IMR-90 (cell line): ENCODE measurements around the gene VPS54. TPM values are rescaled to one million over a fixed set of nuclear protein-coding genes. Genes with fewer than 3 reads are reported as not detected.

Source experiments
- ATAC-seq: fragments of 200-7000 bp; cut with Tn5 transposase; 2 replicates; pipeline ENCODE4 v1.9.1; 2020; ENCODE audit warnings: low read depth, mild to moderate bottlenecking, moderate library complexity
- BruUV-seq: library from RNA; stranded (reverse); fragments of 400-500 nt; replicated peaks from 2 replicates; lab custom pipeline; 2021; lab: Mats Ljungman, UMichigan
- CTCF ChIA-PET: fragments of 300-600 bp; formaldehyde crosslinking; extraction: SDS; loops from one replicate; lab custom pipeline; 2021; ENCODE audit warnings: antibody characterized with exemption; lab: Yijun Ruan, JAX
- POLR2A ChIA-PET: fragments of 300-600 bp; sonication (Branson Sonifier 250); formaldehyde crosslinking; loops from one replicate; lab custom pipeline; 2022; ENCODE audit warnings: antibody characterized with exemption; ENCODE audit not compliant: unreplicated experiment; lab: Charles Lee
- DNase-seq: peaks from one replicate; pipeline ENCODE4 v3.0.0; 2013
- H2AFZ ChIP-seq: replicated peaks from 2 replicates; pipeline ENCODE3; 2013; ENCODE audit warnings: low read length, mild to moderate bottlenecking; ENCODE audit not compliant: poor library complexity
- H2AK5ac ChIP-seq: 2 replicates; pipeline ENCODE4 v1.6.1; 2013; ENCODE audit warnings: low read depth, low read length, inconsistent platforms
- H2AK9ac ChIP-seq: replicated peaks from 2 replicates; pipeline ENCODE3; 2013; ENCODE audit warnings: mild to moderate bottlenecking, low read depth, low read length, moderate library complexity; ENCODE audit not compliant: poor library complexity
- H2BK120ac ChIP-seq: 2 replicates; pipeline ENCODE4 v1.6.1; 2013; ENCODE audit warnings: low read depth, low read length, inconsistent platforms
- H2BK15ac ChIP-seq: 3 replicates; pipeline ENCODE4 v1.6.1; 2013; ENCODE audit warnings: low read depth, low read length, inconsistent platforms
- H2BK20ac ChIP-seq: 2 replicates; pipeline ENCODE4 v1.6.1; 2013; ENCODE audit warnings: low read depth, mild to moderate bottlenecking, inconsistent platforms, low read length, moderate library complexity
- H2BK5ac ChIP-seq: 2 replicates; pipeline ENCODE4 v1.6.1; 2013; ENCODE audit warnings: mild to moderate bottlenecking, low read depth, low read length, inconsistent platforms; ENCODE audit not compliant: poor library complexity, severe bottlenecking
- H3K14ac ChIP-seq: replicated peaks from 2 replicates; pipeline ENCODE4 v1.6.1; 2013; ENCODE audit warnings: low read depth, low read length, inconsistent platforms
- H3K18ac ChIP-seq: 2 replicates; pipeline ENCODE4 v1.6.1; 2013; ENCODE audit warnings: low read depth, low read length, control low read depth
- H3K23ac ChIP-seq: 2 replicates; pipeline ENCODE4 v1.6.1; 2013; ENCODE audit warnings: low read depth, low read length, inconsistent platforms
- H3K27ac ChIP-seq: 2 replicates; pipeline ENCODE4 v1.5.1; 2013; ENCODE audit warnings: mild to moderate bottlenecking, control low read depth, low read length; ENCODE audit not compliant: insufficient read depth
- H3K27me3 ChIP-seq: 2 replicates; pipeline ENCODE4 v1.6.1; 2013; ENCODE audit warnings: low read length; ENCODE audit not compliant: control insufficient read depth, insufficient read depth
- H3K36me3 ChIP-seq: 2 replicates; pipeline ENCODE4 v1.6.1; 2013; ENCODE audit warnings: low read length, mixed read lengths; ENCODE audit not compliant: control insufficient read depth, insufficient read depth
- H3K4ac ChIP-seq: 2 replicates; pipeline ENCODE4 v1.6.1; 2013; ENCODE audit warnings: low read depth, low read length, inconsistent platforms
- H3K4me1 ChIP-seq: 2 replicates; pipeline ENCODE4 v1.6.1; 2013; ENCODE audit warnings: low read length, mixed read lengths; ENCODE audit not compliant: control insufficient read depth, insufficient read depth
- H3K4me2 ChIP-seq: 2 replicates; pipeline ENCODE4 v1.6.1; 2013; ENCODE audit warnings: low read depth, mild to moderate bottlenecking, control low read depth, low read length, moderate library complexity
- H3K4me3 ChIP-seq: 2 replicates; pipeline ENCODE4 v1.5.1; 2013; ENCODE audit warnings: low read depth, mild to moderate bottlenecking, control low read depth, low read length, moderate library complexity; ENCODE audit not compliant: insufficient read depth
- H3K56ac ChIP-seq: 2 replicates; pipeline ENCODE4 v1.6.1; 2013; ENCODE audit warnings: low read length, inconsistent platforms; ENCODE audit not compliant: insufficient read depth; ENCODE audit errors: extremely low read depth
- H3K79me1 ChIP-seq, 2 experiments: 2 replicates each; pipeline ENCODE4 v1.6.1; 2013; ENCODE audit warnings: low read length in 2 of 2, inconsistent platforms in 1 of 2, low read depth in 1 of 2
- H3K9ac ChIP-seq: 2 replicates; pipeline ENCODE4 v1.6.1; 2013; ENCODE audit warnings: low read depth, low read length, control low read depth
- H3K9me1 ChIP-seq: 2 replicates; pipeline ENCODE4 v1.6.1; 2013; ENCODE audit warnings: low read length, inconsistent platforms; ENCODE audit not compliant: insufficient read depth
- H3K9me3 ChIP-seq: 2 replicates; pipeline ENCODE4 v1.6.1; 2013; ENCODE audit warnings: low read length; ENCODE audit not compliant: control insufficient read depth, insufficient read depth
- H4K20me1 ChIP-seq: 2 replicates; pipeline ENCODE4 v1.6.1; 2013; ENCODE audit warnings: low read length, inconsistent platforms; ENCODE audit not compliant: insufficient read depth
- H4K5ac ChIP-seq: 2 replicates; pipeline ENCODE4 v1.6.1; 2013; ENCODE audit warnings: mild to moderate bottlenecking, low read depth, low read length, control low read depth
- H4K8ac ChIP-seq, 2 experiments: 2 replicates each; pipeline ENCODE4 v1.6.1; 2013; ENCODE audit warnings: low read depth in 2 of 2, low read length in 2 of 2, control low read depth in 1 of 2, inconsistent platforms in 1 of 2
- H4K91ac ChIP-seq: 2 replicates; pipeline ENCODE4 v1.6.1; 2013; ENCODE audit warnings: low read depth, low read length, inconsistent platforms; ENCODE audit not compliant: insufficient read depth
- MAFK ChIP-seq: IDR thresholded peaks from 2 replicates; pipeline ENCODE4 v1.6.1; 2012; ENCODE audit warnings: low read depth, low read length, improper control_type of control experiment
- RAD21 ChIP-seq: IDR thresholded peaks from 2 replicates; pipeline ENCODE4 v1.6.1; 2012; ENCODE audit warnings: low read length, improper control_type of control experiment
- RFX5 ChIP-seq: IDR thresholded peaks from 2 replicates; pipeline ENCODE4 v1.8.0; 2012; ENCODE audit warnings: low read depth, mild to moderate bottlenecking, low read length, moderate library complexity
- WGBS, 2 experiments: methylation state at CpG; one replicate each; pipeline versions ENCODE4 v1.1.5 to v1.1.7; 2013; ENCODE audit warnings: missing lambda C conversion rate in 2 of 2; ENCODE audit not compliant: insufficient read length in 1 of 2; ENCODE audit errors: extremely low coverage in 2 of 2; 5-methylcytosine and 5-hydroxymethylcytosine counted together
- dilution Hi-C: fragments of 300-500 bp; cut with HindIII; formaldehyde crosslinking; loops from one replicate; pipeline ENCODE4 v1.14.3; 2018; ENCODE audit warnings: low sequenced_read_pairs; ENCODE audit not compliant: unreplicated experiment
- in situ Hi-C: fragments of 300-500 bp; cut with MboI; formaldehyde crosslinking; loops from 3 replicates; pipeline ENCODE4 v1.14.3; 2019; ENCODE audit warnings: low sequenced_read_pairs, inconsistent platforms, mixed read lengths
- intact Hi-C: fragments of 100-400 bp; cut with micrococcal nuclease; formaldehyde crosslinking; loops from 2 replicates; pipeline ENCODE4 v1.10.0; 2022
- polyA plus RNA-seq, 3 experiments: library from polyadenylated mRNA; depleted of rRNA; stranded (reverse); fragments of >200 nt; gene quantifications; 2 replicates each; pipeline ENCODE4 v1.2.3, GENCODE V29; 2012; ENCODE audit warnings: low replicate concordance in 1 of 3
- total RNA-seq: library from RNA; depleted of rRNA; stranded (reverse); fragments of >200 nt; gene quantifications from 2 replicates; pipeline ENCODE4 v1.2.3, GENCODE V29; 2012
- TF ChIP-seq, protein P1 (sequence below): fragments of 150-350 bp; IDR thresholded peaks from 2 replicates; pipeline ENCODE4 v1.6.1; 2017; ENCODE audit warnings: mild to moderate bottlenecking, antibody characterized with exemption, low read length, low read depth
- TF ChIP-seq, protein P2 (sequence below): fragments of 150-350 bp; IDR thresholded peaks from 2 replicates; pipeline ENCODE4 v1.6.1; 2016; ENCODE audit warnings: low read depth, mild to moderate bottlenecking, low read length, moderate library complexity, borderline replicate concordance

Gene VPS54
- total and polyA plus RNA-seq, 2 of the 4 experiments (the other 2 are of a cell fraction) = 7.1 to 18.1 TPM

DNA sequence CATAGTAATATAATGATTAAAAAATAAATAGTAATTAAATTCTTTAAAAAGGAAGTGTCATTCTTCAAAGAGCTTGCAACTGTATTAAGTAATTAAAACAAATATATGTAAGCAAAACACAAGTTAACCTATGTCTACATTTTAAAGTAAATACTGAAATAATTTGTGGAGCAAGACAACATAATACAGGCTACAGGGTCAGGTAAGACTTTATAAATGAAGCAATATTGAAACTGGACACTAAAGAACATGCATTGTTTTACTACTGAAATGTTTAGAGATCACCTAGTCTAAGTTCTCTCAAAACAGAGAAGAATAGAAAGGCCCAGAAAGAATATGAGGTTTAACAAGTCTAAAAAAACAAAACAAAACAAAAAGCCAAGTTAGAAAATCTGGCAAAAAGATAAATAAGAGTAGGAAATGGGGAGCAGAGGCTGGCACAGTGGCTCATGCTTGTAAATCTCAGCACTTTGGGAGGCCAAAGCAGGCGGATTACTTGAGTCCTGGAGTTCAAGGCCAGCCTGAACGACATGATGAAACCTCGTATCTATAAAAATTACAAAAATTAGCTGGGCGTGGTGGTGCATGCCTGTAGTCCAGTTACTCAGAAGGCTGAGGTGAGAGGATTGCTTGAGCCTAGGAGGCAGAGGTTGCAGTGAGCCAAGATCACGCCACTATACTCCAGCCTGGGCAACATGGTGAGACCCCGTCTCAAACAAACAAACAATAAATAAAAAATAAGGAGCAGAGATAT lies 34.4 kb downstream of the VPS54 start:
- Histone ChIP-seq H3K27me3 (no peaks in the 10 kb centered on the region), H4K91ac (no peak overlapping the region), H2AFZ (no peak overlapping the region), H4K20me1 (peaks cover 6% of the 10 kb centered on the region; the same call in 1 of the 2 replicates), H3K9me3 (no peaks in the 10 kb centered on the region), H2BK20ac (no peak overlapping the region), H3K56ac (no peak overlapping the region), H4K8ac (no peak overlapping the region), H3K14ac (no peak overlapping the region), H2BK15ac (no peak overlapping the region), H3K9me1 (peaks cover 10% of the 10 kb centered on the region), H2BK5ac (no peak overlapping the region), H3K18ac (no peak overlapping the region), H3K4me1 (no peaks in the 10 kb centered on the region), H3K4me3 (no peak overlapping the region), H2BK120ac (no peak overlapping the region), H3K9ac (no peak overlapping the region), H2AK5ac (no peak overlapping the region), H3K79me1 (peaks cover 25 to 41% of the 10 kb centered on the region in 2 experiments), H3K23ac (no peak overlapping the region), H3K27ac (no peak overlapping the region), H3K4ac (no peak overlapping the region), H3K4me2 (no peak overlapping the region), H3K36me3 (no peaks in the 10 kb centered on the region), H2AK9ac (no peak overlapping the region), H4K5ac (no peak overlapping the region)
- ATAC-seq = no peak
- no TSS peak for BruUV-seq
- ChIA-PET POLR2A (no interaction called here), CTCF (no interaction called here)
- dilution Hi-C loops = no loop called here
- in situ Hi-C loops = no loop called here
- no peak for DNase-seq
- intact Hi-C loops = no loop called here
- WGBS, 2 experiments = 86% methylated on average over 1 of the region's 6 CpGs; no CpG with 5 or more reads in 1 of the 2 experiments
- TF ChIP-seq, protein P1, sequence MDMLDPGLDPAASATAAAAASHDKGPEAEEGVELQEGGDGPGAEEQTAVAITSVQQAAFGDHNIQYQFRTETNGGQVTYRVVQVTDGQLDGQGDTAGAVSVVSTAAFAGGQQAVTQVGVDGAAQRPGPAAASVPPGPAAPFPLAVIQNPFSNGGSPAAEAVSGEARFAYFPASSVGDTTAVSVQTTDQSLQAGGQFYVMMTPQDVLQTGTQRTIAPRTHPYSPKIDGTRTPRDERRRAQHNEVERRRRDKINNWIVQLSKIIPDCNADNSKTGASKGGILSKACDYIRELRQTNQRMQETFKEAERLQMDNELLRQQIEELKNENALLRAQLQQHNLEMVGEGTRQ = no peak
- TF ChIP-seq RFX5 (no peak), MAFK (no peak), RAD21 (no peak)
- TF ChIP-seq, protein P2, sequence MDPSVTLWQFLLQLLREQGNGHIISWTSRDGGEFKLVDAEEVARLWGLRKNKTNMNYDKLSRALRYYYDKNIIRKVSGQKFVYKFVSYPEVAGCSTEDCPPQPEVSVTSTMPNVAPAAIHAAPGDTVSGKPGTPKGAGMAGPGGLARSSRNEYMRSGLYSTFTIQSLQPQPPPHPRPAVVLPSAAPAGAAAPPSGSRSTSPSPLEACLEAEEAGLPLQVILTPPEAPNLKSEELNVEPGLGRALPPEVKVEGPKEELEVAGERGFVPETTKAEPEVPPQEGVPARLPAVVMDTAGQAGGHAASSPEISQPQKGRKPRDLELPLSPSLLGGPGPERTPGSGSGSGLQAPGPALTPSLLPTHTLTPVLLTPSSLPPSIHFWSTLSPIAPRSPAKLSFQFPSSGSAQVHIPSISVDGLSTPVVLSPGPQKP = no peak
